Measurements from ENCODE around the gene ARSB.

Gene ARSB

GRCh38 chr5:78829811-78830527, 155.1 kb downstream of the ARSB start:
- no peak for DNase-seq

GRCh38 chr5:78827725-78828124, 157.4 kb downstream of the ARSB start:
- no peak for DNase-seq

- DNase-seq, result no peak
Measured at GRCh38 chr5:78824831-78825281, 160.3 kb downstream of the ARSB start.

GRCh38 chr5:78823196-78823595, 161.9 kb downstream of the ARSB start:
- DNase-seq, result no peak

- DNase-seq, result no peak
Measured at GRCh38 chr5:78821536-78822021, 163.5 kb downstream of the ARSB start.

GRCh38 chr5:78819707-78820106, 165.4 kb downstream of the ARSB start:
- DNase-seq, result no peak

- DNase-seq, result no peak
Measured at GRCh38 chr5:78819166-78819565, 165.9 kb downstream of the ARSB start.

GRCh38 chr5:78816143-78816765, 168.9 kb downstream of the ARSB start:
- no peak for DNase-seq

GRCh38 chr5:78813906-78814530, 171.1 kb downstream of the ARSB start:
- DNase-seq, result no peak

- DNase-seq, result no peak
Measured at GRCh38 chr5:78813286-78813685, 171.8 kb downstream of the ARSB start.

- DNase-seq, result no peak
Measured at GRCh38 chr5:78811866-78812265, 173.2 kb downstream of the ARSB start.

- no peak for DNase-seq
Measured at GRCh38 chr5:78811121-78811817, 173.8 kb downstream of the ARSB start.

- DNase-seq, result no peak
Measured at GRCh38 chr5:78810098-78810920, 174.8 kb downstream of the ARSB start.

GRCh38 chr5:78809444-78809843, 175.7 kb downstream of the ARSB start:
- no peak for DNase-seq

GRCh38 chr5:78808818-78809217, 176.3 kb downstream of the ARSB start:
- no peak for DNase-seq

- DNase-seq, result no peak
Measured at GRCh38 chr5:78808380-78808779, 176.7 kb downstream of the ARSB start.

- no peak for DNase-seq
Measured at GRCh38 chr5:78806544-78806943, 178.6 kb downstream of the ARSB start.

- DNase-seq, result no peak
Measured at GRCh38 chr5:78805474-78806124, 179.5 kb downstream of the ARSB start.

GRCh38 chr5:78804995-78805394, 180.1 kb downstream of the ARSB start:
- DNase-seq, result no peak

- DNase-seq, result no peak
Measured at GRCh38 chr5:78803941-78804340, 181.2 kb downstream of the ARSB start.

GRCh38 chr5:78803353-78803752, 181.8 kb downstream of the ARSB start:
- no peak for DNase-seq

- no peak for DNase-seq
Measured at GRCh38 chr5:78801413-78801812, 183.7 kb downstream of the ARSB start.

All from stimulated activated CD4-positive, alpha-beta T cell treated with anti-CD3 and anti-CD28 coated beads, Interleukin-4, amount 100 ng/mL, for 4 hours (primary cell).